Right lobe of liver (tissue), 6 donors: ENCODE data around the gene CD1C. TPM values are rescaled to one million over a fixed set of nuclear protein-coding genes. Genes with fewer than 3 reads are reported as not detected.

Source experiments
- ATAC-seq, 4 donors: fragments of 200-7000 bp; cut with Tn5 transposase; one replicate each; pipeline ENCODE4 v1.9.1; 2020; ENCODE audit warnings: mild to moderate bottlenecking in 4 of 4, moderate library complexity in 4 of 4
- DNase-seq, 3 donors: peaks; one replicate each; pipeline ENCODE4 v3.0.0-alpha.2; 2020
- H3K27ac ChIP-seq, 3 donors: fragments of 200-600 bp; one replicate each; pipeline ENCODE4 v1.8.0; 2022
- H3K27me3 ChIP-seq, 2 donors: fragments of 200-600 bp; one replicate each; pipeline ENCODE4 v1.8.0; 2022
- H3K36me3 ChIP-seq, 4 donors: fragments of 200-600 bp; sonication (generic) in 1 of 4; one replicate each; pipeline versions ENCODE4 v1.5.1 to v1.8.0; 2017 to 2022; ENCODE audit warnings: control low read depth in 1 of 4
- H3K4me1 ChIP-seq, 4 donors: fragments of 200-600 bp; sonication (generic) in 1 of 4; one replicate each; pipeline versions ENCODE4 v1.5.1 to v1.8.0; 2017 to 2022; ENCODE audit warnings: control low read depth in 1 of 4
- H3K4me3 ChIP-seq, 3 donors: fragments of 200-600 bp; one replicate each; pipeline ENCODE4 v1.8.0; 2022
- H3K9me3 ChIP-seq, 4 donors: fragments of 200-600 bp; sonication (generic) in 1 of 4; one replicate each; pipeline versions ENCODE4 v1.5.1 to v1.8.0; 2017 to 2022; ENCODE audit warnings: control low read depth in 1 of 4
- POLR2A ChIP-seq: fragments of 450-650 bp; IDR thresholded peaks from one replicate; pipeline ENCODE4 v1.6.1; 2017; ENCODE audit warnings: antibody characterized with exemption, mild to moderate bottlenecking
- WGBS: methylation state at CpG from one replicate; pipeline ENCODE4 v1.1.6; 2018; ENCODE audit warnings: low coverage, low lambda C conversion rate; ENCODE audit not compliant: insufficient coverage; ENCODE audit errors: missing lambda C conversion rate; 5-methylcytosine and 5-hydroxymethylcytosine counted together
- intact Hi-C, 2 donors: fragments of 100-400 bp; cut with DNase I; formaldehyde crosslinking; loops; one replicate each; pipeline versions ENCODE4 v1.11.2 to v1.14.1; 2022
- total RNA-seq, 6 experiments: library from RNA; depleted of rRNA in 2 of 6; stranded (reverse); fragments of >200 nt in 2 of 6; fragmentation: NEBNext Ultra II Directional in 3 of 6; extraction: Animal tissue kit (Norgen Biotek cat#: 25700) in 3 of 6; gene quantifications; one replicate each; pipeline versions ENCODE4 v1.1.0 to v1.2.4, GENCODE V29; 2016 to 2023
- TF ChIP-seq, protein P1 (sequence below), 4 donors: fragments of 200-600 bp in 3 of 4; fragments of 450-650 bp in 1 of 4; IDR thresholded peaks; one replicate each; pipeline versions ENCODE4 v1.5.1 to v1.8.0; 2016 to 2022; ENCODE audit warnings: antibody characterized with exemption in 4 of 4, mild to moderate bottlenecking in 2 of 4
- donor health status: DM: no; HTN: yes; CAD: no.
- donor health status: DM: no; HTN: no; CAD: no.
- donor health status: DM: no; HTN: no; CAD: no.
- donor health status: DM: no; HTN: yes; CAD: no.
- donor health status: DM: no; HTN: yes; CAD: no.

The CD1C gene
- total RNA-seq, 6 experiments from 2014 or later = 0.24 to 0.60 (median 0.31) TPM; not detected in 3

DNA sequence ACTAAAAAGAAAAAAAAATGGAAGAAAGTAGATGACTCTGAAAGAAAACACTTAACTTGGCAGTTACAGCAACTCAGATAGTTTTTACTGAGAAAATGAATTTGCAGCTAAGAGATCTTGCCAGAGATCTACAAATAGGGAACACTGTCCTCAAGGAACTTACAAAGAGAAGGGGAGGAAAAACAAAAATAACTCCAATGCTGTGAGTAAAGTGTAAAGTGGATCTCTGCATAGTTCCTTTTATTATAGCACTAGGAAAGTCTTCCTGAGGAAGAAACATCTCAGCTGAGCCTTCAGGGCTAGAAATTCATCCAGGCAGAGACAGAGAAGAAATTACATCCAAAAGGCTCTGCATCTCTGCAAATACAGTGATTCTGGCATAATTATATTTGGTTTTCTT, 37.8 kb downstream of the CD1C start:
- no peaks in the 10 kb centered on the region for H3K9me3 ChIP-seq
- ATAC-seq (no peak), DNase-seq (no peak)
- intact Hi-C loops = no loop called here
- H3K27me3 ChIP-seq = no peaks in the 10 kb centered on the region
- H3K27ac ChIP-seq = no peak overlapping the region
- H3K36me3 ChIP-seq = no peaks in the 10 kb centered on the region
- no peaks in the 10 kb centered on the region for H3K4me1 ChIP-seq
- TF ChIP-seq, protein P1, sequence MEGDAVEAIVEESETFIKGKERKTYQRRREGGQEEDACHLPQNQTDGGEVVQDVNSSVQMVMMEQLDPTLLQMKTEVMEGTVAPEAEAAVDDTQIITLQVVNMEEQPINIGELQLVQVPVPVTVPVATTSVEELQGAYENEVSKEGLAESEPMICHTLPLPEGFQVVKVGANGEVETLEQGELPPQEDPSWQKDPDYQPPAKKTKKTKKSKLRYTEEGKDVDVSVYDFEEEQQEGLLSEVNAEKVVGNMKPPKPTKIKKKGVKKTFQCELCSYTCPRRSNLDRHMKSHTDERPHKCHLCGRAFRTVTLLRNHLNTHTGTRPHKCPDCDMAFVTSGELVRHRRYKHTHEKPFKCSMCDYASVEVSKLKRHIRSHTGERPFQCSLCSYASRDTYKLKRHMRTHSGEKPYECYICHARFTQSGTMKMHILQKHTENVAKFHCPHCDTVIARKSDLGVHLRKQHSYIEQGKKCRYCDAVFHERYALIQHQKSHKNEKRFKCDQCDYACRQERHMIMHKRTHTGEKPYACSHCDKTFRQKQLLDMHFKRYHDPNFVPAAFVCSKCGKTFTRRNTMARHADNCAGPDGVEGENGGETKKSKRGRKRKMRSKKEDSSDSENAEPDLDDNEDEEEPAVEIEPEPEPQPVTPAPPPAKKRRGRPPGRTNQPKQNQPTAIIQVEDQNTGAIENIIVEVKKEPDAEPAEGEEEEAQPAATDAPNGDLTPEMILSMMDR (IDR thresholded peaks at IDR 0.05) = no peak
- TF ChIP-seq POLR2A = no peak
- no peak overlapping the region for H3K4me3 ChIP-seq

DNA sequence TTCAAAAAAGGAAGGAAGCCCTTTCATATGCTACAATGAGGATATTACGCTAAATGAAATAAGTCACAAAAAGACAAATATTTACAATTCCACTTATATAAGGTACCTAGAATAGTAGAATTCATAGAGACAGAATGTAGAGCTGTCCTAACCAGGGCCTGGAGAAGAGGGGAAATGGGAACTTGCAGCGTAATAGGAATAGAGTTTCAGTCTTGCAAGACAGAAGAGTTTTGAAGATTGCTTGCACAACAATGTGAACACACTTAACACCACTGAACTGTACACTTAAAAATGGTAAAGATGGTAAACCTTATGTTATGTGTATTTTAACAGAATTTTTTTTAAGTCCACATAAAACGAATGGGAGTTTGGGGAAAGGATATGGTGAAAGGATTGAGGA, 38.7 kb downstream of the CD1C start:
- no peak overlapping the region for H3K4me3 ChIP-seq
- no peak for DNase-seq
- intact Hi-C loops = no loop called here
- 61% methylated on average over 3 of the region's 3 CpGs for WGBS
- no peaks in the 10 kb centered on the region for H3K36me3 ChIP-seq
- H3K27me3 ChIP-seq = no peaks in the 10 kb centered on the region
- no peaks in the 10 kb centered on the region for H3K9me3 ChIP-seq
- H3K4me1 ChIP-seq = no peaks in the 10 kb centered on the region
- no peak overlapping the region for H3K27ac ChIP-seq
- no peak for ATAC-seq
- TF ChIP-seq POLR2A = no peak
- TF ChIP-seq, protein P1 (IDR thresholded peaks at IDR 0.05) = no peak

DNA sequence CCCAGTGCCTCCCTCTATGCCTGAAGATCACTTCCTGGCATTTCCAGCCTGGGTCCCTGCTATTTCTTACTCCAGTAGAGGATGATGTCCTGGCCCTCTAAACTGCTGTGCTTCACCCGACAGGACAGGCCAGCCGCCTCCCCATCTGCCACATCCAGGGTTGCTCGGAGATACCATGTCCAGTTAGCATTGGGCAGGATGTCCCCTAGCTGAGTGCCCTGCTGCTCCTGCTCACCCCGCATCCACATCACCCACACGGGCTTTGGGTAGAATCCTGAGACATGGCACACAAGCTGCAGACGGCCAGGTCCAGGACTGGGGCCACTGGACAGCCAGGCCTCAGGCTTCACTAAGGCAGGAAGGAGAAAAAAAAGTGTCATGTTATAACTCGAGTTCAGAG, 39.6 kb downstream of the CD1C start:
- intact Hi-C loops = no loop called here
- ATAC-seq = no peak
- WGBS = 50% methylated on average over 7 of the region's 7 CpGs

DNA sequence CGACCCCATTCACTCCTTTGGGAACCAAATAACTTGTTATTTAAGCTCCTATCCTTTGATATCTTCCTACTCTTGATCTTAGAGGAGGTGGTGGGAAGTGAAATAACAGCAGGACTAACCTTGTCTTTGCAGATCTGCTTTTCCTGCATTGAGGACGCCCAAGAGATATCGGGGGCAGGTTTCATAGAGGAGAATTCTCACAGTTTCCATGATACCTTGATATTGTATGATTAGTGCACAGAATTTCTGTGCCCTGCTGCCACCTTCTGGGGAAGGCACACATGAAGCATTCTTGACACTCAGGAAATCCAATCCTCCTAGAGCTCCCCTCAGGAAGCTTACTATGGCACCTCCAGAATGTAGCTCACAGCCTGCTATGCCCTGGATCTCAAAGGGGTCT, 40.0 kb downstream of the CD1C start:
- Histone ChIP-seq H3K27ac (no peak overlapping the region), H3K36me3 (no peaks in the 10 kb centered on the region), H3K4me3 (no peak overlapping the region), H3K9me3 (no peaks in the 10 kb centered on the region), H3K27me3 (no peaks in the 10 kb centered on the region), H3K4me1 (no peaks in the 10 kb centered on the region)
- WGBS = 39% methylated on average over 3 of the region's 3 CpGs
- TF ChIP-seq POLR2A = no peak
- TF ChIP-seq, protein P1 (IDR thresholded peaks at IDR 0.05) = peak; percentile 4 to 23 (median 16)
- ATAC-seq = no peak
- intact Hi-C loops = no loop called here
- no peak for DNase-seq

More for the DNA sequence above, 39.6 kb downstream of the CD1C start:
- Histone ChIP-seq H3K4me1 (no peaks in the 10 kb centered on the region), H3K9me3 (no peaks in the 10 kb centered on the region), H3K27me3 (no peaks in the 10 kb centered on the region), H3K27ac (no peak overlapping the region), H3K4me3 (no peak overlapping the region), H3K36me3 (no peaks in the 10 kb centered on the region)
- DNase-seq = no peak
- no peak for TF ChIP-seq POLR2A
- TF ChIP-seq, protein P1 (IDR thresholded peaks at IDR 0.05) = no peak

DNA sequence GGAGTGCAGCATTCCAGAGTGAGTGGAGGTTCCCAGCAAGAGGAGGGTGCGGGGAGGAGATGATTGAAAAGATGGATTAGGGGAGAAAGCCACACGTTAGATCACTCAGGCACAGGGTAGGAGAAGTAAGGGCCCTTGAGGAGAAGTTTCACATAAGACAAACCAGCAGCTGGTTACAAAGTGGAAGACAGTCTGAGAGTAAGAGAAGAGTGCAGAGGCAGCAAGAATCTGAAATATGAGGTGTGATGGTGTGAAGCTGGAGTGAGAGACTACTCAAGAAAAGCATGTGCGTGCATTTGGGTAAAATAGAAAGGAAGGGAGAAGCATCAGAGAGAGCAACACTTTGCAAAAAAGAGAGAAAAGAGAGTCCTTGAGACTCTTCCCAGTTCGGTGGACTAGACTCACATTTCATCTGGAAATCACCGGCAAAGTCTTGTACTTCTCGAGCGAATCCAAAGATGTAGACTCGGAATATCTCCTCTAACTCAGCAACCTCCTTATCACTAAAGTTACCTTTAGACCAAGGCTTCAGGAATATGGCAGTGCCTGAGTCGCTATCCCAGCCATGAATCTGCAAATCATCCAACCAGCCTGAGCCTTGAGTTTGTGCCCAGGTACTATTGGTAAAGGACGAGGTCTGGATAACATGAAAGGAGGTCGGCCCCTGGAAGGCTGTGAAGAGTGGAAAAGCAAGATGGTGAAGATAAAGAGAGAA, 40.8 kb downstream of the CD1C start:
- 52% methylated on average over 11 of the region's 11 CpGs for WGBS
- intact Hi-C loops = no loop called here

More for the DNA sequence above, 40.8 kb downstream of the CD1C start:
- no peaks in the 10 kb centered on the region for H3K27me3 ChIP-seq
- no peak for ATAC-seq
- no peaks in the 10 kb centered on the region for H3K4me1 ChIP-seq
- DNase-seq = no peak
- H3K36me3 ChIP-seq = no peaks in the 10 kb centered on the region
- no peak overlapping the region for H3K27ac ChIP-seq
- no peak overlapping the region for H3K4me3 ChIP-seq
- H3K9me3 ChIP-seq = no peaks in the 10 kb centered on the region
- TF ChIP-seq, protein P1 (IDR thresholded peaks at IDR 0.05) = no peak
- TF ChIP-seq POLR2A = no peak
